ENCODE results near the gene FAM184A.

DNA sequence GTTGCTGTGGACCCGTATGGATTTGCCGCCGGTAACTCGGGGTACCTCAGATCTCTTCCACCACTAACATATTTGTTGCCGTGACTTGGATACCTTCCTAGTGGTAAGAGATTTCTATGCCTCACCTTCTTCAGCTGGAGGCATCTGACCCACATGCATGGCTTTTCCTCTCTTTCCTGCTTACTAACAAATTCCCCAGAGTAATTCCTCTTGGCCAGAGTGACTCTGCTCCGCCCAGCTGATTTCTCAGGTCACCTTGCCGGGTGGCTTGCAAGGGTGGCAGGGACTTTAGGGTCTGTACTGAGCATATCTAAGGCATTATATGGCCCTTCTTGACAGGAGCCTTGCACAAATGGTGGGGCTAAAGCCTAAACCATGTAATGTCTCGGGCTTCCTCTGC, 38.2 kb downstream of the FAM184A start:
- TF ChIP-seq, protein P1, sequence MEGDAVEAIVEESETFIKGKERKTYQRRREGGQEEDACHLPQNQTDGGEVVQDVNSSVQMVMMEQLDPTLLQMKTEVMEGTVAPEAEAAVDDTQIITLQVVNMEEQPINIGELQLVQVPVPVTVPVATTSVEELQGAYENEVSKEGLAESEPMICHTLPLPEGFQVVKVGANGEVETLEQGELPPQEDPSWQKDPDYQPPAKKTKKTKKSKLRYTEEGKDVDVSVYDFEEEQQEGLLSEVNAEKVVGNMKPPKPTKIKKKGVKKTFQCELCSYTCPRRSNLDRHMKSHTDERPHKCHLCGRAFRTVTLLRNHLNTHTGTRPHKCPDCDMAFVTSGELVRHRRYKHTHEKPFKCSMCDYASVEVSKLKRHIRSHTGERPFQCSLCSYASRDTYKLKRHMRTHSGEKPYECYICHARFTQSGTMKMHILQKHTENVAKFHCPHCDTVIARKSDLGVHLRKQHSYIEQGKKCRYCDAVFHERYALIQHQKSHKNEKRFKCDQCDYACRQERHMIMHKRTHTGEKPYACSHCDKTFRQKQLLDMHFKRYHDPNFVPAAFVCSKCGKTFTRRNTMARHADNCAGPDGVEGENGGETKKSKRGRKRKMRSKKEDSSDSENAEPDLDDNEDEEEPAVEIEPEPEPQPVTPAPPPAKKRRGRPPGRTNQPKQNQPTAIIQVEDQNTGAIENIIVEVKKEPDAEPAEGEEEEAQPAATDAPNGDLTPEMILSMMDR (IDR thresholded peaks at IDR 0.05; ENCODE audit: extremely low read depth in 1 of 2, insufficient read depth in 1 of 2, low read depth in 1 of 2, low read length in 2 of 2) = no peak
- no peak for TF ChIP-seq POLR2A (IDR thresholded peaks at IDR 0.05; ENCODE audit: low read depth, low read length)

Measured in endothelial cell of umbilical vein (primary cell).